GM21529 (cell line): ENCODE measurements around the gene HDAC1.
"Not testable (repeated sequence)": the region's sequence is repeated elsewhere in the genome, so short reads cannot be mapped to it uniquely, and the experiment has no call there.

ENCODE experiments used
- ATAC-seq: cut with Tn5 transposase; IDR thresholded peaks from one replicate; pipeline ENCODE4 v1.9.1; 2021; ENCODE audit not compliant: unreplicated experiment

Gene HDAC1

DNA sequence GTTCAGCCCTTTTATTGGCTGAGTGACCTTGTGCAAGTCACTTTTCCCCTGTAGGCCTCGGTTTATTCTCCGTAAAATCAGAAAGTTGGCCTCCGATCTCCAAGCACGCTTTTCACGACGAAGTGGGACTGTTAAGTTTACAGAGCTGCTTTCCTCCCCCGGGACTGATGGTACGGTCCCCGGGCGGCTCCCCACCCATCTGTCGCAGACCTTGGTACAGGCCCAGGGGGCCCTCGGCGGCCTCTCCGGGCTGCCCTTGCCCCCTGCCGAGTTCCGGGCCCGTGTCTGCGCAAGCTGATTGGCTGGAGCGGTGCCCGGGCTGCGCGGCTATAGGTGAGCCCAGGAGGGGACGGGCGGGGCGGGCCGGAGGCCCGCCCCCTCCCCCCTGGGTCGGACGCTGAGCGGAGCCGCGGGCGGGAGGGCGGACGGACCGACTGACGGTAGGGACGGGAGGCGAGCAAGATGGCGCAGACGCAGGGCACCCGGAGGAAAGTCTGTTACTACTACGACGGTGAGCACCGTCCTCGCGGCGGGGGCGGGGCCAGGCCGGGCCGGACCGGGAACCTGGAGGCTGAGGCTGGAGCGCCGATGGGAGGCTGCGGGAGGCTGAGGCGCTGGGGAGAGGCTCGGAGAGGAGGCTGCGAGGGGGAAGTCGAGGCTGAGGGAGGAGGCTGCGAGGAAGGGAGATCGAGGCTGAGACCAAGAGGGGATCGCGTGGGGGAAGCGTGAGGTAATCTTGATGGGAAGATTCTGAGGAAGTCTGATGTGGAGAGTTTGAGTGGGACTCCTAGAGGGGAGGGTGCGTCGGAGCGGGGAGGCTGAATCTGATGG lies at the start of gene HDAC1:
TSS of gene HDAC1 (plus strand) at position 376 of the 831 bp plus-strand sequence. CDS start at position 463, 87 bp downstream.
- peak; percentile 96 for ATAC-seq

DNA sequence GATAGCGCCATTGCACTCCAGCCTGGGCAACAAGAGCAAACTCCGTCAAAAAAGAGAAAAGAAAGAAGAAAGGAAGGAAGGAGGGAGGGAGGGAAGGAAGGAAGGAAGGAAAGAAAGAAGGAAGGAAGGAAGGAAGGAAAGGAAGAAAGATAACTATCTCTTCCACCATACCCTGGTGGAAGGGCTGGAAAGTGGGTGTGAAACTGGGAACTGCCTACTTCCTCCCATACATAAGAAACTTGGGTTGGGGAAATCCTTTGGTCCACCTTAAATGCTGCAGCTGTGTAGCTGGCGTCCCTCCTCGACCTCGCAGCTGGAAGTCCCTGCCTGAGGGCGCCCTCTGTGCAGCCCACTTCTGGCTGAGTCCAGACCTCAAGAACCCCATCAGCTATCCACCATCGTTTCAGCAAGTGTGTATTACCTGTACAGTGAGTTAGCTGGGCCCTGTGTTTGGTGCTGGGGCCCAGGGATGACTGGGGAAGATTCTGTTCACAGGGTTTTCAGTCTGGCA lies 49.5 kb upstream of the HDAC1 start:
- ATAC-seq, result no peak

DNA sequence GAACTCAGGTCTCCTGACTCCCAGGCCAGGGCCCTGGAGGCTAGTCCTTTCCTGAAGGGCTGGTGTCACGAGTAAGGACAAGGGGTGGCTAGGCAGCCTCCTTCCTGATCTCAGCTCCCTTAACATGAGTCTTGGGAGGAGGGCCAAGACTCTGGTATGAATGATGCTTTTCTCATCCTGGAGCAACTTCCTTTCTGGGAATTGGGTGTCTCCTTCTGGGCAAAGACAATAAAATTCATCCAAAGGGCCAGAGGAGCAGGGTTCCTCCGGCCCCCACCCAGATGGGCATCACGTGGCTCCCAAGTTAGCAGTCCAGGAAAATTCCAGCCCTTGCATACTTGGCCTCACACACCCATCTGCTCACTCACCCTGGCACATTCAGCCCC lies 45.0 kb upstream of the HDAC1 start, which contains the start of gene FAM167B:
TSS of gene FAM167B (plus strand) at position 335 of the 386 bp plus-strand sequence. CDS start 200 bp downstream, outside the sequence.
- no peak for ATAC-seq

DNA sequence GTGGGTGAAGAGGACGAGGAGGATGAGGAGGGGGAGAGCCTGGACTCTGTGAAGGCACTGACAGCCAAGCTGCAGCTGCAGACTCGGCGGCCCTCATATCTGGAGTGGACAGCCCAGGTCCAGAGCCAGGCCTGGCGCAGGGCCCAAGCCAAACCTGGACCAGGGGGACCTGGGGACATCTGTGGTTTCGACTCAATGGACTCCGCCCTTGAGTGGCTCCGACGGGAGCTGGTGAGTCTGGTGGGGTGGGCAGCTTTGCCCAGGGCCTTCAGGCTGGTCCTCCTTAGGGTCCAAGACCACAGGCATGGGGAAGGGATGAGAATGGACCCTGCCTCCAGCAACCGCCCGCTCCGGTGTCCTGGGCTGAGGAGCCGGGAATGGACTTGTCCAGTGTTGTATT lies 44.4 kb upstream of the HDAC1 start:
- ATAC-seq, result no peak

DNA sequence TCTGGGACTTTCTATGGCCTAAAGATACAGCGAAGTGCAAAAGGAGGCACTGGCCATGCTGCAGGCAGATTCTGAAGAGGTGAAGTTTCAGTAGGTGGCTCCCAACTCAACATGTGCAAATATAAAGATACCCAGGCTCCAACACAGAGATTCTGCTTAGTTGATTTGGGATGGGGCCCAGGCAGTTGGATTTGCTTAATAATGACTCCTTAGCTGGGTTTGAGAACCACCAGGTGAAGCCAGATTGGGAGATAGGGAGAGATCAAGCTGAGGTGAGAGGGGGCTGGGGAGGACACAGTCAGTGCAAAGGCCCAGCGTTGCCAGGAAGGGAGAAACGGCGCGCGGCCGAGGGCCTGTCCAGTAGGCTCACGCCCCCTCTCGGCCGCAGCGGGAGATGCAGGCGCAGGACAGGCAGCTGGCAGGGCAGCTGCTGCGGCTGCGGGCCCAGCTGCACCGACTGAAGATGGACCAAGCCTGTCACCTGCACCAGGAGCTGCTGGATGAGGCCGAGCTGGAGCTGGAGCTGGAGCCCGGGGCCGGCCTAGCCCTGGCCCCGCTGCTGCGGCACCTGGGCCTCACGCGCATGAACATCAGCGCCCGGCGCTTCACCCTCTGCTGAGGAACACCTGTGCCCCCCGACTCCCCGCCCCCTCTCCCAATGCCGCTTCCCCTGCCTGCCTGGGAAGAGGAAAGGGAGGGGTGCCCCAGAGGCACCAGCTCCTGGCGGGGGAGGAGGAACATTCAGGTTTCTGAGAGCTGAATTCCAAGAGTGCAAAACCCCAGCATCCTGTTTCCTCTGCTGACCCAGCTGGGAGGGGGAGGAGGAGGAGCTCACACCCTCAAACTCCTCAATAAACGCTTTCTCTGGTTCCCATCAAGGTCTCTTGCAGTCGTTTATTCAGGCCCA lies 43.6 kb upstream of the HDAC1 start:
- no peak for ATAC-seq

DNA sequence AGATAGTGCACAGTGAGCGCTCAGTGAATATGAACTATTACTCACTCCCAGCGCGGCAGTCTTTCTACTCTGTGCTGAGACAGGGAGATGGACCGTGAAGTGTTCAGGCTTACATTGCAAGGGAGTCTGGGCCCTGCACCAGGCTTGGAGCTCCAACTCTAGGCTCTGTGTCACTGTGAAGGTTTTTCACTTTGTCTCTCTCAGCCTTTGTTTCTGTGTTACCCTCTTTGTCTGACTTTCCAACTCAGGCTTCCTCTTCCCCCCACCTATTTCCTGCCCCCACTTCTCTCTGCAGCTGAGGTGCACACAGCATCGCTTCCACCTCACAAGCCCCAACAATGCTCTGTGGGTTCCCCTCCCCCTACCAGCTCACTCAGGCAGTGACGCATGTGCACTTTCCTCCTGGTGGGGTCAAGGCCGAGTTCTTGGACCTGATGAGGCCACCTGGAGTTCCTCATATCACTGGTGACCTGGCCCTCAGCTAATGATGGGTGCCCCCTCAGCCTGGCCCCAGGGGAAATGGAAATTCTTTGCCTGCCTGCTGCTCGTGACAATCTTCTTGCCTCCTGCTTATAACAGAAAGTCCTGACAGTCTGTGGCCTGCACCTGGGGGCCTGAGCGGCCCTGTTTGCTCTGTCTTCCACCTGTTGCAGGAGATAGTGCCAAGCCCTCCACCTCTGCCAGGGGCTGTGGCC lies 41.9 kb upstream of the HDAC1 start:
- peak; percentile 52 for ATAC-seq

DNA sequence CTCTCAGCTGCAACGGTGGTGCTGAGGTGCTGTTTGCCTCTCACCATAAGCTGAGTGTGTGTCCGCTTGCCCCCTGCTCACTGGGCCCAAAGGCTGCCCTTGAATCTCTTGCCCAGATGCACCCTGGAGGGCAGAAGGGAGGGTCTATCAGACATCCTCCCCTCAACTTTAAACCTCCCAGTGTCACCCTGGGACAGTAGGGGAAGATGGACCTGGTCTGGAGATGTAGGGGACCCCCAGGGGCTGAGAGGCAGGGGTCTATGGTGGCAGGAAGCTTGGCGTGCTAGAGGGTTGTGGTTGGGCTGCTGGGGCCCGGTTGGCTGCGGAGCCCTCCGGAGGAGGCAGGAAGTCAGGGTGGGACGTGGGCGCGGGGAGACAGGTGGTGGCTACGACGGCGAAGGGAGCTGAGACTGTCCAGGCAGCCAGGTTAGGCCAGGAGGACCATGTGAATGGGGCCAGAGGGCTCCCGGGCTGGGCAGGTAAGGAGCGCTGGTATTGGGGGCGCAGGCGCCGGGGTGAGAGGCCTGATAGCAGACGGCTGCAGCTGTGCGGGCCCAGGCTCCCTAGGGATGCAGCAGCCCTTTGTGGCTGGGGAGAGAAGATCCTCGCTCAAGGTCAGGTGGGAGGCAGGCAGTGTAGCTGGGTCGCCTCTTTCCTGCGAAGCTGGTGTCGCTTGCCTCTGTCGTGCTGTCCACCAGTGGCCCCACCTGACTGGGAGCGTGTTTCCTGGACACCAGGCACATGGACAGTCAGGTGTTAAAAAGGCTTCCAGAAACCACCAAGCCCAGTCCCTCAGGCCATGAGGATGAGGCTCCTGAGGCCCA lies 40.8 kb upstream of the HDAC1 start, which contains the start of gene LCK:
TSS of gene LCK (plus strand) at position 373 of the 824 bp plus-strand sequence. CDS start 23,065 bp downstream, outside the sequence.
- ATAC-seq, result peak; percentile 24

DNA sequence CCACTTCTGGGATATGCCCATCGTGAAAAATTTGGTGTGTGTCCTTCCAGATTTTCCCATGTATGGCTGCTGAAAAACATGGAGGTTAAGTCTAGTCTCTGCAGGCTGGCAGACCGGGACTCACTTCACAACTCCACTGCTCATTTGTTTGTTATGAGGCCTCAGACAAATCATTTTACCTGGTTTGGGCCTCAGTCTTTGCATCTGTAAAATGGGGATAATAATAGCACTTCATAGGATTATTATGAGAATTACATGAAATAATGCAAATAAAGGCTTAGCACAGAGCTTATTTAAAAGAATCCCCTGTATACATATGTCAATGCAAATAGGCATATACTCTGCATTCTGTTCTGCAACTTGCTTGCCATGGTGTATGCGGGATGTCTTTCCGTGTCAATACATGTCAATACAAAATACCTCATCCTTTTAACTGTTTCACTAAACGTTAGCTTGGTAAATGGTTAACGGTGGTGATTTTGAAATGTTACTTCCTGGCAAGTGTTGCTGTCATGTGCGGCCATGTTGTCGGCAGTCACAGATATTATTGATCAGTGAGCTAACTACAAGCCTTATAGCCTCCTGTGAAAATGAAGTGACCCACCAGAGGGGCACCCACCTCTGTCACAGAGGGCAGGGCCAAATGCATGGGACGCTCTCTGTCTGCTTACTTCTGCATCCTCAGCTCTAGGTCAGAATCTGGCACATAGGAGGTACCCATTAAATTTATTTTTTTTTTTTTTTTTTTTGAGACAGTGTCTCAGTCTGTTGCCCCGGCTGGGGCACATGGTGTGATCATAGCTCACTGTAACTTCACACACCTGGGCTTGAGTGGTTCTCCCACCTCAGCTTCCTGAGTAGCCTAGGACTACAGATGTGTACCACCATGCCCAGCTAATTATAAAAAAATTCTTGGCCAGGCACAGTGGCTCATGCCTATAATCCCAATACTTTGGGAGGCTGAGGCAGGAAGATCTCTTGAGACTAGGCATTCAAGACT lies 36.5 kb upstream of the HDAC1 start:
- ATAC-seq, result no peak

DNA sequence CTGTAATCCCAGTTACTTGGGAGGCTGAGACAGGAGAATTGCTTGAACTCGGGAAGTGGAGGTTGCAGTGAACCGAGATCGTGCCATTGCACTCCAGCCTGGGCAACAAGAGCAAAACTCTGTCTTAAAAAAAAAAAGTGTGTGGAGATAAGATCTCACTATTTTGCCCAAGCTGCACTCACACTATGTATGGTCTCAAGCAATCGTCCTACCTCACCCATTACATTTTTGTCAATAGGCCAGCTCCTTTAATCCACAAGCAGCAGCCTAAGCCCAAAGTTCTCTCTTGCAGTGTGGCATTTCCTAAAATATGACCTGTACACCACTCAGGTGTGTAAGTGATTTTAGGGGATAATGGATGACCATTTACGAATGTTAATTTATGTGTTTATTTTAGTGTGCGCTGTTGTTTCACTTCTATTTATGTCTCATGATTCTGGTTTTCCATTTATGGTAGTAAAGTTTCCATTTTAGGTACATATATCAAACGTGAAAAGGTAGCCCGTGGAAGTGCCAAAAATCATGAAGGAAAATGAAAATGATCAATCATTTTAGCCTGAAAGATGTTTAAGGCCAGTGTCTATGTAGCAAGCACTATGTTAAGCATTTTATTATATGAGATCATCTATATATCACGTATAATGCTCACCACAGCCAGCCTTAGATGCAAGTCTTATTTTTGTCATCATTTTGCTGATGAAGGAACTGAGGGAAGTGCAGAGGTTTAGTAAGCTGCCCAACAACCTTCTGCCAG lies 35.2 kb upstream of the HDAC1 start:
- no peak for ATAC-seq

DNA sequence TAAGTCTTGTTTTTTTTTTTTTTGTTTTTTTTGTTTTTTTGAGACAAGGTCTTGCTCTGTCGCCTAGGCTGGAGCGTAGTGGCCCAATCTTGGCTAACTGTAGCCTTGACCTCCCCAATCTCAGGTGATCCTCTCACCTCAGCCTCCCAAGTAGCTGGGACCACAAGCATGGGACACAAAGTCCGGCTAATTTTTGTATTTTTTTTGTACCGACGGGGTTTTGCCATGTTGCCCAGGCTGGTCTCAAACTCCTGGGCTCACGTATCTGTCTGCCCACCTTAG lies 34.7 kb upstream of the HDAC1 start:
- no peak for ATAC-seq

DNA sequence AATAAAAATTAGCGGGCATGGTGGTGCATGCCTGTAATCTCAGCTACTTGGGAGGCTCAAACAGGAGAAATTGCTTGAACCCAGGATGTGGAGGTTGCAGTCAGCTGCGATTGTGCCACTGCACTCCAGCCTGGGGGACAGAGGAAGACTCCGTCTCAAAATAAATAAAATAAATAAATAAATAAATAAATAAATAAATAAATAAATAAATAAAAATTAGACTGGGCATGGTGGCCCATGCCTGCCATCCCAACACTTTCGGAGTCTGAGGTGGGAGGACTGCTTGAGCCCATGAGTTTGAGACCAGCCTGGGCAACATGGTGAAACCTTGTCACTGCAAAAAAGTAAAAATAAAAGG lies 28.7 kb upstream of the HDAC1 start:
- ATAC-seq, result not testable (repeated sequence)

DNA sequence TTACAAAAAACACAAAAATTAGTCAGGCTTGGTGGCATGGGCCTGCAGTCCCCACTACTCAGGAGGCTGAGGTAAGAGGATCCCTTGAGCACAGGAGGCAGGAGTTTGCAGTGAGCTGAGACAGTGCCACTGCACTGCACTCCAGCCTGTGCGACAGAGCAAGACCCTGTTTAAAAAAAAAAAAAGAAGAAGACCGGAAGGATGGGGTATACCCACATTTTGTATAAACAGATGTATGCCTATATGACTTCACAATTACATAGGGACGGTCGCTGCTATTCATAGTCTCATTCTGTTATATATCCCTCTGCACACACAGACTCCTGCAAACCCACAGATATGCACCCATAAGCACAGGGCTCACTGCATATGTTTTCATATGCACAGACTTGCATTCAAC lies 28.1 kb upstream of the HDAC1 start:
- no peak for ATAC-seq

DNA sequence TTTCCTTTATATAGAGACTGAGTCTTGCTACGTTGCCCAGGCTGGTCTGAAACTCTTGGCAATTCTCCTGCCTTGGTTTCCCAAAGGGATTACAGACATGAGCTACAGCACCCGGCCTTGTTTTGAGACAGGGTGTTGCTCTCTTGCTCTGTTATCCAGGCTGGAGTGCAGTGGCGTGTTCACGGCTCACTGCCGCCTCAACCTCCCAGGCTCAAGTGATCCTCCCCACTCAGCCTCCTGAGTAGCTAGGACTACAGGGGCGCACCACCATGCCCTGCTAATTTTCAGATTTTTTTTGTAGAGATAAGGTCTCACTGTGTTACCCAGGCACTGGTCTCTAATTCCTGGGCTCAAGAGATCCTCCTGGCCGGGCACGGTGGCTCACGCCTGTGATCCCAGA lies 26.0 kb upstream of the HDAC1 start:
- no peak for ATAC-seq

DNA sequence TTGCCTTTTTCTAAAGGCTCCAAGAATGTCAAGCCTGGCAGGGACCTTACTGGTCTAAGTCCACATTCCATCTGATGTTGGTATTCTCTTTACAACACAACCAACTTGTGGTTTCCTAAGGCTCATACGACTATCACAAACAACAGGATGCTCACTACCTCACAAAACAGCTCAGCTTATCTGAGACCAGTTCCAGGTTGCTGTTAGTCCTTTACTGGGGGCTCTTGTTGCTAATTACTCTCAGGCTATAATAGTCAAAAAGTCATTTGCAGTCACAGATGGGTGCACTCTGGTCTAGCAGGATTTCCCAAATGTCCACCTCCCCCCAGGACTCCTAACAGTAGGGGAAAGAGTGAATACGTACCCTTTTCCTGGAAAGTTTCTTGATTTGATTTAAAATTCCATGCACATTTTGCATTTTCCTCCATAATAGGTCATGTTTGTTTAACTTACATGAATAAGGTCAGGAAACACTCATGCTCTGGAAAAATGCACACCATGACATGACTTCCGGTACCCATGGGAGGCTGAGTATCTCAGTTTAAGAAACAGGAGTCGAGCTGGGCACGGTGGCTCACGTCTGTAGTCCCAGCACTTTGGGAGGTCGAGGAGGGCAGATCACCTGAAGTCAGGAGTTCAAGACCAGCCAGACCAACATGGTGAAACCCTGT lies 24.8 kb upstream of the HDAC1 start:
- ATAC-seq, result no peak

DNA sequence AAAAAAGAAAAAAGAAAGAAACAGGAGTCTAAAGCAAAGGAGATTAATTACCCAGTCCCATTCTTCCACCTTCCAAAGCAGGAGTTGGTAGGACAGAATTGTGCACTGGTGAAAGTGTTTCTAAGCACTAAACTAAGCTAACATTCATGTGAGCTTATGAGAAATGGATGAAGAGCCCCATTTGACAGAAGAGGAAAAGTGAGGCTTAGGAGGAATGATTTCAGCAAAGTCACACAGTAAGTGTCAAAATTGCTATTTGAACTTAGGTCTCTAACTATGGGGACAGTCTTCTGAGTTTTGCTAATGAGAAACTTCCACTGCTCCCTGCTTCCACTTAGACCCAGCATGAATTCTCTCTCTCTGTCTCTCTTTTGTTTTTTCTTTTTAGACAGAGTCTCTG lies 22.1 kb upstream of the HDAC1 start:
- no peak for ATAC-seq

DNA sequence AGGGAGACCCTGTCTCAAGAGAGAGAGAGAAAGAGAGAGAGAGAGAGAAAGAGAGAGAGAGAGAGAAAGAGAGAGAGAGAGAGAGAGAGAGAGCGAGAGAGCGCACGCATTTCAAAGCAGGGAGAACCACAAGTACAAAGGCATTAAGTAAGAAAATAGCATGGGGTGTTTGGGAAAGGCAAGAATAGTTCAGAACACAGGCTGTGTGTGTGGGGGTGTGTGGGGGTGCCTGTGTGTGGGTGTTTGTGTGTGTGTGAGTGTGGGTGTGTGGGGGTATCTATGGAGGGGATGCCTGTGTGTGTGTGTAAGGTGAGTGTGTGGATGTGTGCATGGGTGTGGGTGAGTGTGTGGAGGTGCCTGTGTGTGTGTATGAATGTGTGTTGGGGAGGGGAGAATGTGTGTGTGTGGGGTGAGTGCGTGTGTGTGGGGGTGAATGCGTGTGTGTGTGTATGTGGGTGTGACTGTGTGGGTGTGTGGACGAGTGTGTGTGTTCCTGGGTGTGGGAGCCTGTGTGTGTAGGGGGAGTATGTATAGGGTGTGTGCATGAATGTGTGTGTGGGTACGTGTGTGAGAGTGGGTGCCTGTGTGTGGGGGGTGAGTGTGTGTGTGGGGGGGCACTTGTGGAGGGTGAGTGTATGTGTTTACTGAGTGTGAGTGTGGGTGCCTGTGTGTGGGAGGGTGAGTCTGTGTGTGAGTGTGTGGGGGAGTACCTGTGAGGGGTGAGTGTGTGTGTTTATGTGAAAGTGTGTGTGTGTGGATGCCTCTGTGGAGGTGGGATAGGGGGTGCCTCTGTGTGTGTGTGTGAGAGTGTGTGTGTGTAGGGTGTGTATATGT lies 19.1 kb upstream of the HDAC1 start:
- no peak for ATAC-seq
